DND-41 (cell line): Measurements from ENCODE around the gene HRH4.

Experiments used
- CTCF ChIP-seq: IDR thresholded peaks from 2 replicates; pipeline ENCODE4 v1.5.1; 2012; ENCODE audit warnings: borderline replicate concordance, low read length, moderate library complexity, mild to moderate bottlenecking; ENCODE audit not compliant: poor library complexity, severe bottlenecking; ENCODE audit errors: extremely low read depth
- EZH2 ChIP-seq: IDR thresholded peaks from 3 replicates; pipeline ENCODE4 v1.6.1; 2012; ENCODE audit warnings: borderline replicate concordance, low read depth, mild to moderate bottlenecking, moderate library complexity, low read length, inconsistent platforms; ENCODE audit not compliant: severe bottlenecking

- TF ChIP-seq EZH2 (no peak), CTCF (no peak)
Measured at GRCh38 chr18:24516261-24516660, 55.8 kb downstream of the HRH4 start.
